GM10266 (cell line): ENCODE data around the gene DUSP6.

Experiments used
- DNase-seq: peaks from one replicate; pipeline ENCODE4 v3.0.0; 2012; ENCODE audit errors: extremely low spot score
- CTCF ChIP-seq: IDR thresholded peaks from 2 replicates; pipeline ENCODE4 v1.5.1; 2012; ENCODE audit warnings: mild to moderate bottlenecking, low read depth; ENCODE audit not compliant: control insufficient read depth, insufficient read depth; ENCODE audit errors: missing control alignments

Gene DUSP6, protein sequence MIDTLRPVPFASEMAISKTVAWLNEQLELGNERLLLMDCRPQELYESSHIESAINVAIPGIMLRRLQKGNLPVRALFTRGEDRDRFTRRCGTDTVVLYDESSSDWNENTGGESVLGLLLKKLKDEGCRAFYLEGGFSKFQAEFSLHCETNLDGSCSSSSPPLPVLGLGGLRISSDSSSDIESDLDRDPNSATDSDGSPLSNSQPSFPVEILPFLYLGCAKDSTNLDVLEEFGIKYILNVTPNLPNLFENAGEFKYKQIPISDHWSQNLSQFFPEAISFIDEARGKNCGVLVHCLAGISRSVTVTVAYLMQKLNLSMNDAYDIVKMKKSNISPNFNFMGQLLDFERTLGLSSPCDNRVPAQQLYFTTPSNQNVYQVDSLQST

GRCh38 chr12:89352492-89353187 is at the start of gene DUSP6:
Gene DUSP6 (minus strand): TSS chr12:89352501. CDS start chr12:89352039, 462 bp downstream.
- TF ChIP-seq CTCF: no peak
- DNase-seq: peak; percentile 72

- no peak for TF ChIP-seq CTCF
Measured at GRCh38 chr12:89401433-89402058, 49.2 kb upstream of the DUSP6 start.

DNA sequence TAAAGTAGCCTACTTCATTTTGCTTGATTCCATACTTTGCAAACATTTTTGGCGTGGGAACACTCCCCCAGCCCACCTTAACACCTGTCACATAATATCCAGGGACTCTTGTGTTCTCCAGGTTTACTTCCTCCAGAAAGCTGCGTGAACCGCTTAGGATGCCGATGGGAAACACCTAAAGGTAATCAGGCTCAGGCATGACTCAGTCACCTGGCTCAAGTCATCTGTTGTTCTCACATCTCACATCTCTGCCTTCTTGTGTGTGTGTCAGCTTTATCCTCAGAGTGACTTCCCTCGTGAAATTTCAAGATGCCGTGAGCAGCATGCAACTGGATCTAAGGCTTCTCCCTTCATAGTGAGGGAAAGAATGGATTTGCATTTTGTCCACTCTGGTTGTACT is 48.1 kb upstream of the DUSP6 start:
- no peak for TF ChIP-seq CTCF
- no peak for DNase-seq

More at GRCh38 chr12:89401433-89402058, 49.2 kb upstream of the DUSP6 start:
- DNase-seq: no peak

GRCh38 chr12:89395712-89396111 is 43.4 kb upstream of the DUSP6 start:
- no peak for DNase-seq
- no peak for TF ChIP-seq CTCF

DNA sequence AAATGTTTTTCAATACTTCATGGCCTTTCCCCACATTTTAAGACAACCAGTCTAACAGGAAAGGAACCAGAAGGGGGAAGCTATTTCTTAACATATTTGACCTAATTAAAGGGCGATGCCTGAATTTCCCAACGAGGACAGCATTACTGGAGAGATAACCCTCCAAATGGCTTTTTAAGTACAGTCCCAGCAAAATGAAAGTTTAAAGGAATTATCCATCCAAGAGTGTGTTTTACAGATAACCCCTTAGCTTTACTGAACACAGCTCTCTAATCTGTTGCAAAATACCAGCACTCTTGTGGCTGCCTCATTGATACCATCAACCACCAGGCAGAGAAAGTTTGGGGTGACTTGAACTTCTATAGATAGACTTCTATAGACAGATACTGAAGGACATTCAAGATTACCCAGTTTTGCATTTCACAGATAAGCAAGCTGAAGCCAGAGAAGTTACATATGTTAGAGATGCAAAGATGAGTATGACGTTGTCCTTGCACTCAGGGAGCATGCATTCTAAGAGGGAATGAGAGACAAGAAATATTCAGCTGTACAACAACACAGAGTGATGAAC is 41.3 kb upstream of the DUSP6 start:
- no peak for TF ChIP-seq CTCF
- no peak for DNase-seq

DNA sequence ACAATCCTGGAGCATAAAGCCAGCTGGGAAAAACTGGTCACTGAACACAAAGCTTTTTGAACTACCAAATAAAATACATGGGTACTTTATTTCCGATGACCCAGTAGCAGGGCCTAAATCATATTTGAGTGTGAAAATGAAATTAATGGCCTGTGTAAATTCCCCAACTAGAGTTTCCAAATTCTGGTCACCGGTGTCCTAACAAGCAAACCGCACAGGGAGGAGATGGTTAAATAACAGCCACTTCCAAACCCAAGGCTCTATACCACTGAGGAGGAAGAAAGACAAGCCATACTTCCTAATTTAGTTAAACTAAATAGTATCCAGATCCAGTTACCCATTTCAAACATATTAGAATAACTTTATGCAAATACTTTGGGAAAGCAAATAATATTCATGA is 40.1 kb upstream of the DUSP6 start:
- no peak for TF ChIP-seq CTCF
- DNase-seq: no peak

GRCh38 chr12:89391726-89392336 is 39.5 kb upstream of the DUSP6 start:
- no peak for DNase-seq
- TF ChIP-seq CTCF: no peak
